ENCODE measurements around the gene SERPINB6.

The SERPINB6 gene

DNA sequence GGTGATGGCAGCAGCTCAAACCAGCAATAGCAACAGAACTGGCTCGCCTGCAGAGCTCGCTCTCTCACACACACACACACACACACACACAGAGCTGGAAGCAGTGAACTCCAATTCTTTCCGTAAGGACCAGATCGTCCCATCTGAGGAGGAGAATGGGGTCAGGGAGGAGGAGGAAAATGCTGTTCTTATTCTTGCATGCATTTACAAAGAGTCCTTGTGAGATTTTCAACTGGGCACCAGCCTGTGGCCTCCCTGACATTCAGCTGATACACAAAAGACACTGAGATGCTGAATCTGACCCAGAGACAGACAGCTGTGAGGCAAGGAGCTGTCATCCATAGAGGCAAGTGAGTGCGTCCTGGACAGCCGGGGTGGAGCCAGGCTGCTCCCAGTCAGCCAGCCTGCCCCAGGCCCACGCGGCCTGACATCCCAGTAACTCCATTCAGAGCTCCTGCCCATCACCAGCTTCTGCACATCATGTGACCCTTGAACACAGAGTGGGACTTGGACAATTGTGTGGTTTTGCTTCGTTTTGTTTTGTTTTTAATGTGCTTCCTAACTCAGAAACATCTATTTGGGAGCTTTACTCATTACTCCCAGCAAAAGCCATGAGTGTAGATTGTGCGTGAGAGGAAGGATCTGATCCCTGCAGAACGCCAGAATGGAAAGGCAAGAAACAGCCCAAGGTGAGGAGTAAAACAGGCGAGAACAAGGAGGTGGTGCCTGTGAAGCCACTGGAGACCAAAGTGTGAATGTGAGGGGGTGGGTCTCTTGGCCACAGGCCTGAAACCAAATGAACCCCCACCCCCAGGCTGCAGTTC lies 70.3 kb downstream of the SERPINB6 start:
- H3K27ac Mint-ChIP-seq, result peak overlapping the region; percentile 96
- H3K4me1 Mint-ChIP-seq, result peaks cover 44% of the 10 kb centered on the region
- peaks cover 21% of the 10 kb centered on the region for H3K36me3 Mint-ChIP-seq
- DNase-seq (ENCODE audit: low spot score in 2 of 2) (no peak), ATAC-seq (ENCODE audit: low read depth) (no peak)
- no peaks in the 10 kb centered on the region for H3K27me3 Mint-ChIP-seq
- H3K9me3 Mint-ChIP-seq, result no peaks in the 10 kb centered on the region
- H3K4me3 Mint-ChIP-seq, result peak overlapping the region; percentile 99

DNA sequence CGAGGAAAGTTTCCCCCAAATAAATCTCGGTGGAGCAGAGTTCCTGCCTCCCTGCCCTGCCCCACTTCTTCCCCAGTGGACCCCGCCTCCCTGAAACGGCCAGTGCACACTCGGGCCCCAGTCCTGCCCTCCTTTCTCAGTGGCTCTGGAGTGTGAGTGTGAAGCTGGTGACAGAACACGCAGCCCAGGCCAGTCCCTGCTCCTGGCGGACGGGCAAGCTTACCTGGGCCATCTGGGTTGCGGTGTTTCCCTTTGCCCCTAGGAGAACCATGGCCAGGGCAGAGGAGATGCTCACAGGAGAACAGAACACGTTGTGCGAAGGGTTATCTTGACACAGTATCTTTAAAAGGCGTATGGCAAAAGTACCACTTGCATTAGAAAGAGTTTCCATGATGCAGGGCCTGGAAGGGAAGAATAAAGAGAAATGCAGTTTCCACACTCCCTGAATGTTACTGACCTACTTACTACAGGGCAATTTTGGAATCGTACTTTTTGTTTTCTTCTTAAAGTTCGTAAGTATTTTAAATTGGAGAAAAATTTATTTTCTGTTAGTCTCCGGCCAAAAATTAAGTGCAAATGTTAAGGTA lies 71.1 kb downstream of the SERPINB6 start:
- Mint-ChIP-seq H3K27me3 (no peaks in the 10 kb centered on the region), H3K9me3 (no peaks in the 10 kb centered on the region), H3K4me1 (peaks cover 44% of the 10 kb centered on the region), H3K27ac (peak overlapping the region; percentile 96), H3K36me3 (peaks cover 23% of the 10 kb centered on the region), H3K4me3 (peak overlapping the region; percentile 99)
- DNase-seq (ENCODE audit: low spot score in 2 of 2) (no peak), ATAC-seq (ENCODE audit: low read depth) (no peak)

DNA sequence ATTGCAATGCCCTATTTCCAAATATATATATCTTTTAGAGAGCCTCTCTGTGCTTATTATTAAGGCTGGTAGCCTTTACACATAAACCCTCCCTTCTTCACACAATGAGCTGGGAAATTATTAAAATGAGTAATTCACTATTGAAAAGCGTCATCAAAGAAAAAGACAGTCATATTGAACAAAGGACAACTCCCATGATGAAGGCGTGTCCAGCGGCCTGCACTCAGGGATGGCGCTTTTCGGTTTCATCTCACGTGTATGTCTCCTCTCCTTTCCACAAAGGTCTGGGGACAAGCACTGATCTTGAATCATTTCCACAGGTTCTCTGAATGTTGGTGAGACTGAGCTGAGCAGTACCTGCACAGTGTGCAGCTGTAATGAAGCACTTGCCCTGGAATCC lies 71.8 kb downstream of the SERPINB6 start:
- H3K27me3 Mint-ChIP-seq, result no peaks in the 10 kb centered on the region
- ATAC-seq (ENCODE audit: low read depth), result no peak
- H3K27ac Mint-ChIP-seq, result peak overlapping the region; percentile 96
- no peak for DNase-seq (ENCODE audit: low spot score in 2 of 2)
- peaks cover 27% of the 10 kb centered on the region for H3K36me3 Mint-ChIP-seq
- H3K4me1 Mint-ChIP-seq, result peaks cover 44% of the 10 kb centered on the region
- no peaks in the 10 kb centered on the region for H3K9me3 Mint-ChIP-seq
- H3K4me3 Mint-ChIP-seq, result peak overlapping the region; percentile 99
